CD14-positive monocyte (primary cell): Measurements from ENCODE around the gene DOK5. TPM values are rescaled to one million over a fixed set of nuclear protein-coding genes. Genes with fewer than 3 reads are reported as not detected.

ENCODE experiments used
- DNase-seq, 3 donors: peaks; one replicate each; pipeline ENCODE4 v3.0.0-alpha.2; 2011 to 2022
- H2AFZ ChIP-seq: 2 replicates; pipeline ENCODE4 v1.6.0; 2012; ENCODE audit warnings: mild to moderate bottlenecking, low read depth, low read length, inconsistent platforms; ENCODE audit not compliant: insufficient read depth, poor library complexity, severe bottlenecking
- H3K27ac ChIP-seq, 2 donors: 1 replicate in 1 of 2; 2 replicates in 1 of 2; pipeline ENCODE4 v1.5.1; 2012 to 2013; ENCODE audit warnings: low read length in 2 of 2, control low read depth in 1 of 2, inconsistent platforms in 1 of 2, low read depth in 1 of 2, mild to moderate bottlenecking in 1 of 2
- H3K27me3 ChIP-seq, 2 donors: one replicate each; pipeline versions ENCODE4 v1.6.0 to v1.6.1; 2011 to 2013; ENCODE audit warnings: low read length in 2 of 2; ENCODE audit not compliant: control insufficient read depth in 2 of 2, insufficient read depth in 2 of 2
- H3K36me3 ChIP-seq, 2 donors: replicated peaks in 1 of 2; 1 replicate in 1 of 2; 2 replicates in 1 of 2; pipeline versions ENCODE4 v1.5.1 to v1.6.1; 2012 to 2013; ENCODE audit warnings: low read length in 2 of 2, control low read depth in 1 of 2, inconsistent platforms in 1 of 2, mild to moderate bottlenecking in 1 of 2; ENCODE audit not compliant: insufficient read depth in 2 of 2, control insufficient read depth in 1 of 2
- H3K4me1 ChIP-seq, 2 donors: 1 replicate in 1 of 2; 2 replicates in 1 of 2; pipeline versions ENCODE4 v1.5.1 to v1.6.1; 2012 to 2013; ENCODE audit warnings: low read length in 2 of 2, control low read depth in 1 of 2, inconsistent platforms in 1 of 2, mild to moderate bottlenecking in 1 of 2, moderate library complexity in 1 of 2; ENCODE audit not compliant: insufficient read depth in 2 of 2, control insufficient read depth in 1 of 2
- H3K4me2 ChIP-seq: replicated peaks from 2 replicates; pipeline ENCODE3; 2012; ENCODE audit warnings: low read length, moderate library complexity, mild to moderate bottlenecking; ENCODE audit not compliant: poor library complexity, severe bottlenecking; ENCODE audit errors: extremely low read depth
- H3K4me3 ChIP-seq, 3 experiments: fragments of 200-600 bp in 1 of 3; sonication (generic) in 1 of 3; replicated peaks in 1 of 3; 1 replicate in 2 of 3; 2 replicates in 1 of 3; pipeline ENCODE4 v1.5.1; 2011 to 2013; ENCODE audit warnings: low read length in 3 of 3, mild to moderate bottlenecking in 3 of 3, control low read depth in 2 of 3, low read depth in 2 of 3, inconsistent platforms in 1 of 3, moderate library complexity in 1 of 3
- H3K79me2 ChIP-seq: 2 replicates; pipeline ENCODE4 v1.6.0; 2012; ENCODE audit warnings: mild to moderate bottlenecking, control low read depth, inconsistent platforms, low read length, moderate library complexity; ENCODE audit not compliant: insufficient read depth
- H3K9ac ChIP-seq: 2 replicates; pipeline ENCODE4 v1.6.0; 2017; ENCODE audit warnings: low read length, mild to moderate bottlenecking; ENCODE audit not compliant: insufficient read depth, poor library complexity, severe bottlenecking
- H3K9me3 ChIP-seq, 2 donors: replicated peaks in 1 of 2; 1 replicate in 1 of 2; 2 replicates in 1 of 2; pipeline versions ENCODE4 v1.5.1 to v1.6.1; 2012 to 2013; ENCODE audit warnings: low read length in 2 of 2, control low read depth in 1 of 2; ENCODE audit not compliant: control insufficient read depth in 1 of 2, insufficient read depth in 1 of 2
- H4K20me1 ChIP-seq: 2 replicates; pipeline ENCODE4 v1.6.0; 2012; ENCODE audit warnings: mild to moderate bottlenecking, low read length, control low read depth, moderate library complexity; ENCODE audit not compliant: insufficient read depth
- H3K27ac Mint-ChIP-seq, 7 donors: one replicate each; pipeline ENCODE4 v1.8.0; 2020; ENCODE audit warnings: mild to moderate bottlenecking in 7 of 7, mixed read lengths in 7 of 7, moderate library complexity in 6 of 7, inconsistent platforms in 2 of 7
- H3K27me3 Mint-ChIP-seq, 3 donors: one replicate each; pipeline ENCODE4 v1.8.0; 2021 to 2022; ENCODE audit warnings: low read depth in 3 of 3, mild to moderate bottlenecking in 3 of 3, mixed read lengths in 3 of 3, moderate library complexity in 3 of 3, inconsistent platforms in 1 of 3
- H3K36me3 Mint-ChIP-seq, 2 donors: one replicate each; pipeline ENCODE4 v1.8.0; 2020; ENCODE audit warnings: mixed read lengths in 2 of 2, inconsistent platforms in 1 of 2, mild to moderate bottlenecking in 1 of 2
- H3K4me1 Mint-ChIP-seq: one replicate; pipeline ENCODE4 v1.8.0; 2020; ENCODE audit warnings: mild to moderate bottlenecking, mixed read lengths
- H3K4me3 Mint-ChIP-seq, 2 donors: one replicate each; pipeline ENCODE4 v1.8.0; 2020; ENCODE audit warnings: mild to moderate bottlenecking in 2 of 2, mixed read lengths in 2 of 2, moderate library complexity in 1 of 2
- H3K9me3 Mint-ChIP-seq, 7 donors: one replicate each; pipeline ENCODE4 v1.8.0; 2020 to 2022; ENCODE audit warnings: mixed read lengths in 7 of 7, mild to moderate bottlenecking in 6 of 7, moderate library complexity in 6 of 7, inconsistent platforms in 2 of 7
- CTCF ChIP-seq: fragments of 200-600 bp; IDR thresholded peaks from one replicate; pipeline ENCODE4 v1.8.0; 2022; ENCODE audit warnings: antibody characterized with exemption, mild to moderate bottlenecking
- WGBS: methylation state at CpG from one replicate; pipeline ENCODE4 v1.1.5; 2013; ENCODE audit warnings: missing lambda C conversion rate; ENCODE audit not compliant: insufficient coverage; 5-methylcytosine and 5-hydroxymethylcytosine counted together
- intact Hi-C, 2 donors: fragments of 100-400 bp; cut with micrococcal nuclease; formaldehyde crosslinking; loops; one replicate each; pipeline versions ENCODE4 v1.15.0 to v1.15.1; 2023
- polyA plus RNA-seq, 3 donors: library from polyadenylated mRNA; depleted of rRNA in 1 of 3; unstranded in 2 of 3; stranded (reverse) in 1 of 3; fragments of 300-500 nt in 2 of 3; fragments of >200 nt in 1 of 3; fragmentation: Illumina TruSeq in 2 of 3; gene quantifications; 1 replicate in 2 of 3; 2 replicates in 1 of 3; pipeline ENCODE4 v1.2.3, GENCODE V29; 2012 to 2021

DOK5 gene
- polyA plus RNA-seq, 3 donors, result not detected

- no peak overlapping the region for H3K4me3 Mint-ChIP-seq
- intact Hi-C loops, result no loop called here
- Histone ChIP-seq H2AFZ (no peak overlapping the region), H3K9me3 (no peaks in the 10 kb centered on the region), H4K20me1 (no peaks in the 10 kb centered on the region), H3K27me3 (peaks cover 0 to 2% of the 10 kb centered on the region in 2 donors), H3K4me3 (no peak overlapping the region), H3K36me3 (no peaks in the 10 kb centered on the region), H3K27ac (no peak overlapping the region), H3K4me2 (no peak overlapping the region), H3K9ac (no peak overlapping the region), H3K4me1 (no peaks in the 10 kb centered on the region), H3K79me2 (no peaks in the 10 kb centered on the region)
- H3K27me3 Mint-ChIP-seq, result peaks cover 9 to 20% (median 14%) of the 10 kb centered on the region in 3 donors
- H3K27ac Mint-ChIP-seq, result no peak overlapping the region
- peak; percentile 56 for TF ChIP-seq CTCF
- WGBS, result 0% methylated on average over 4 of the region's 14 CpGs
- no peak for DNase-seq
- H3K9me3 Mint-ChIP-seq, result peaks cover 0 to 2% (median 0%) of the 10 kb centered on the region in 7 donors
- H3K36me3 Mint-ChIP-seq, result no peaks in the 10 kb centered on the region
- no peaks in the 10 kb centered on the region for H3K4me1 Mint-ChIP-seq
These were observed 205.7 kb downstream of the DOK5 start for GRCh38 chr20:54680872-54681619.

- Histone ChIP-seq H3K27me3 (peaks cover 0 to 2% of the 10 kb centered on the region in 2 donors), H4K20me1 (no peaks in the 10 kb centered on the region), H3K36me3 (no peaks in the 10 kb centered on the region), H3K4me2 (no peak overlapping the region), H3K4me1 (no peaks in the 10 kb centered on the region), H2AFZ (no peak overlapping the region), H3K79me2 (no peaks in the 10 kb centered on the region), H3K4me3 (no peak overlapping the region), H3K27ac (no peak overlapping the region), H3K9me3 (no peaks in the 10 kb centered on the region), H3K9ac (no peak overlapping the region)
- Mint-ChIP-seq H3K27me3 (peaks cover 9 to 20% (median 14%) of the 10 kb centered on the region in 3 donors), H3K36me3 (no peaks in the 10 kb centered on the region), H3K27ac (no peak overlapping the region), H3K4me3 (no peak overlapping the region), H3K4me1 (no peaks in the 10 kb centered on the region), H3K9me3 (peaks cover 0 to 2% (median 0%) of the 10 kb centered on the region in 7 donors)
- no peak for TF ChIP-seq CTCF
- DNase-seq, result no peak
- intact Hi-C loops, result no loop called here
- WGBS, result 43% methylated on average over 4 of the region's 6 CpGs
These were observed 206.5 kb downstream of the DOK5 start for GRCh38 chr20:54681869-54682268.
